Activated CD8-positive, alpha-beta memory T cell treated with anti-CD3 and anti-CD28 coated beads, Interleukin-2, amount 50 U/mL, for 24 hours (primary cell): ENCODE data around the gene ASNSD1.
"Not testable (repeated sequence)": the region's sequence is repeated elsewhere in the genome, so short reads cannot be mapped to it uniquely, and the experiment has no call there.

Source experiments
- DNase-seq: peaks from one replicate; pipeline ENCODE4 v3.0.0-alpha.2; 2020; ENCODE audit errors: extremely low read depth

The ASNSD1 gene

GRCh38 chr2:189687796-189688195, 26.5 kb downstream of the ASNSD1 start:
- not testable (repeated sequence) for DNase-seq

GRCh38 chr2:189696223-189696622, 35.0 kb downstream of the ASNSD1 start:
- DNase-seq: no peak

GRCh38 chr2:189698020-189698887, 37.0 kb downstream of the ASNSD1 start:
- DNase-seq: no peak

GRCh38 chr2:189700681-189701080, 39.4 kb downstream of the ASNSD1 start:
- no peak for DNase-seq

- no peak for DNase-seq
Observed at GRCh38 chr2:189702071-189702470, 40.8 kb downstream of the ASNSD1 start.

- DNase-seq: no peak
Observed at GRCh38 chr2:189709501-189710221, 48.4 kb downstream of the ASNSD1 start.

GRCh38 chr2:189717593-189717992, 56.3 kb downstream of the ASNSD1 start:
- DNase-seq: not testable (repeated sequence)

GRCh38 chr2:189719571-189719970, 58.3 kb downstream of the ASNSD1 start:
- no peak for DNase-seq
